B cell (primary cell): ENCODE measurements around the gene SOCS3. TPM values are rescaled to one million over a fixed set of nuclear protein-coding genes. Genes with fewer than 3 reads are reported as not detected.

Experiments used
- ATAC-seq: fragments of 200-7000 bp; cut with Tn5 transposase; one replicate; pipeline ENCODE4 v1.10.0; 2021; ENCODE audit warnings: low read depth, mild to moderate bottlenecking, moderate number of reproducible peaks, moderate library complexity
- CTCF ChIA-PET: fragments of 350-600 bp; sonication (Branson Sonifier 250); formaldehyde crosslinking; loops from one replicate; lab custom pipeline; 2021; ENCODE audit warnings: antibody characterized with exemption, inconsistent platforms; lab: Charles Lee
- POLR2A ChIA-PET: fragments of 350-600 bp; sonication (Branson Sonifier 250); formaldehyde crosslinking; loops from one replicate; lab custom pipeline; 2021; ENCODE audit warnings: antibody characterized with exemption; lab: Charles Lee
- DNase-seq: peaks from one replicate; pipeline ENCODE4 v3.0.0; 2013
- H2AFZ ChIP-seq: 2 replicates; pipeline ENCODE4 v1.6.1; 2012; ENCODE audit warnings: mild to moderate bottlenecking, low read depth, low read length; ENCODE audit not compliant: insufficient read depth, poor library complexity, severe bottlenecking
- H3K27ac ChIP-seq, 2 donors: 1 replicate in 1 of 2; 2 replicates in 1 of 2; pipeline ENCODE4 v1.5.1; 2012 to 2013; ENCODE audit warnings: low read length in 2 of 2, mild to moderate bottlenecking in 2 of 2, moderate library complexity in 1 of 2
- H3K27me3 ChIP-seq, 4 experiments: fragments of 200-600 bp in 1 of 4; sonication (generic) in 1 of 4; replicated peaks in 1 of 4; 1 replicate in 2 of 4; 2 replicates in 2 of 4; pipeline versions ENCODE4 v1.6.1 to v1.7.0; 2013 to 2016; ENCODE audit warnings: low read length in 3 of 4, mild to moderate bottlenecking in 2 of 4, mixed read lengths in 1 of 4, moderate library complexity in 1 of 4; ENCODE audit not compliant: insufficient read depth in 4 of 4, control insufficient read depth in 3 of 4; ENCODE audit errors: control extremely low read depth in 1 of 4
- H3K36me3 ChIP-seq, 2 experiments: replicated peaks in 1 of 2; 1 replicate in 1 of 2; 2 replicates in 1 of 2; pipeline versions ENCODE4 v1.6.1 to v1.7.1; 2013; ENCODE audit warnings: low read length in 1 of 2; ENCODE audit not compliant: insufficient read depth in 2 of 2, control insufficient read depth in 1 of 2; ENCODE audit errors: control extremely low read depth in 1 of 2, extremely low read depth in 1 of 2
- H3K4me1 ChIP-seq, 2 donors: fragments of 200-600 bp in 1 of 2; sonication (generic) in 1 of 2; 1 replicate in 1 of 2; 2 replicates in 1 of 2; pipeline versions ENCODE4 v1.5.1 to v1.6.1; 2013 to 2017; ENCODE audit warnings: low read length in 2 of 2; ENCODE audit not compliant: control insufficient read depth in 2 of 2, insufficient read depth in 2 of 2
- H3K4me2 ChIP-seq: replicated peaks from 2 replicates; pipeline ENCODE3; 2012; ENCODE audit warnings: mild to moderate bottlenecking, low read depth, low read length; ENCODE audit not compliant: poor library complexity, severe bottlenecking
- H3K4me3 ChIP-seq, 5 experiments: fragments of 200-600 bp in 1 of 5; sonication (generic) in 1 of 5; 1 replicate in 3 of 5; 2 replicates in 2 of 5; pipeline versions ENCODE4 v1.5.1 to v1.7.0; 2011 to 2016; ENCODE audit warnings: low read length in 4 of 5, mild to moderate bottlenecking in 4 of 5, low read depth in 2 of 5, control low read depth in 1 of 5, moderate library complexity in 1 of 5; ENCODE audit not compliant: insufficient read depth in 1 of 5; ENCODE audit errors: control extremely low read depth in 1 of 5, extremely low read depth in 1 of 5
- H3K79me2 ChIP-seq: fragments of 200-600 bp; sonication (generic); one replicate; pipeline ENCODE4 v1.6.0; 2016; ENCODE audit warnings: low read length; ENCODE audit not compliant: control insufficient read depth, insufficient read depth
- H3K9ac ChIP-seq: fragments of 200-600 bp; sonication (generic); 2 replicates; pipeline ENCODE4 v1.6.1; 2017; ENCODE audit warnings: mild to moderate bottlenecking, low read length, moderate library complexity
- H3K9me3 ChIP-seq, 3 donors: one replicate each; pipeline versions ENCODE4 v1.6.1 to v1.7.1; 2013; ENCODE audit warnings: low read length in 2 of 3; ENCODE audit not compliant: control insufficient read depth in 2 of 3, insufficient read depth in 1 of 3; ENCODE audit errors: control extremely low read depth in 1 of 3
- H4K20me1 ChIP-seq: 2 replicates; pipeline ENCODE4 v1.6.0; 2012; ENCODE audit warnings: mild to moderate bottlenecking, low read length; ENCODE audit not compliant: insufficient read depth, control insufficient read depth, poor library complexity, severe bottlenecking
- H3K27ac Mint-ChIP-seq: one replicate; pipeline ENCODE4 v1.8.0; 2021; ENCODE audit warnings: mixed read lengths
- H3K27me3 Mint-ChIP-seq: one replicate; pipeline ENCODE4 v1.8.0; 2021; ENCODE audit warnings: mixed read lengths
- H3K4me1 Mint-ChIP-seq: one replicate; pipeline ENCODE4 v1.8.0; 2021; ENCODE audit warnings: mixed read lengths
- H3K4me3 Mint-ChIP-seq: one replicate; pipeline ENCODE4 v1.8.0; 2021; ENCODE audit warnings: mixed read lengths
- H3K9me3 Mint-ChIP-seq: one replicate; pipeline ENCODE4 v1.8.0; 2022; ENCODE audit warnings: mixed read lengths; ENCODE audit not compliant: insufficient read depth
- CTCF ChIP-seq: fragments of 200-600 bp; IDR thresholded peaks from one replicate; pipeline ENCODE4 v1.8.0; 2022; ENCODE audit warnings: antibody characterized with exemption, mild to moderate bottlenecking
- EZH2 ChIP-seq: IDR thresholded peaks from 2 replicates; pipeline ENCODE4 v1.6.1; 2012; ENCODE audit warnings: borderline replicate concordance, low read depth, mild to moderate bottlenecking, moderate library complexity, low read length; ENCODE audit not compliant: insufficient read depth, poor library complexity, severe bottlenecking
- WGBS: methylation state at CpG from one replicate; pipeline ENCODE4 v1.1.5; 2013; ENCODE audit warnings: missing lambda C conversion rate; ENCODE audit not compliant: insufficient coverage; 5-methylcytosine and 5-hydroxymethylcytosine counted together
- intact Hi-C: fragments of 100-400 bp; cut with micrococcal nuclease; formaldehyde crosslinking; loops from one replicate; pipeline ENCODE4 v1.10.0; 2022
- polyA plus RNA-seq: library from polyadenylated mRNA; depleted of rRNA; stranded (reverse); fragments of >200 nt; gene quantifications from 2 replicates; pipeline ENCODE4 v1.2.3, GENCODE V29; 2012
- total RNA-seq, 2 donors: library from RNA; stranded (reverse); fragments of 120-200 nt in 1 of 2; gene quantifications; 1 replicate in 1 of 2; 2 replicates in 1 of 2; pipeline versions ENCODE4 v1.2.3 to v1.2.4, GENCODE V29; 2013 to 2022

SOCS3 gene
- total and polyA plus RNA-seq, 2 donors (not counting 1 experiment from before 2014, with no cell fraction given) = 41.8 to 67.6 TPM

- WGBS = 79% methylated on average over 2 of the region's 3 CpGs
These were observed 4.2 kb downstream of the SOCS3 start for GRCh38 chr17:78355701-78356100.

More at GRCh38 chr17:78355701-78356100, 4.2 kb downstream of the SOCS3 start:
- DNase-seq (peak; percentile 33), ATAC-seq (no peak)
- no peak overlapping the region for H3K9ac ChIP-seq
- no peaks in the 10 kb centered on the region for H3K9me3 Mint-ChIP-seq
- H3K9me3 ChIP-seq = peaks cover 0 to 9% (median 0%) of the 10 kb centered on the region in 3 donors
- peaks cover 13% of the 10 kb centered on the region for H4K20me1 ChIP-seq
- CTCF ChIA-PET = interaction anchor here (0.9 to 9.1 kb wide), 3 partner anchors 14 to 67 kb away, joined by 3 to 171 read pairs (median 8); no protein-coding TSS in a partner anchor
- peaks cover 60% of the 10 kb centered on the region for H3K4me1 Mint-ChIP-seq
- H3K27me3 ChIP-seq = peaks cover 0 to 29% (median 4%) of the 10 kb centered on the region in 4 experiments
- H3K27me3 Mint-ChIP-seq = no peaks in the 10 kb centered on the region
- peaks cover 53 to 81% of the 10 kb centered on the region in 2 donors for H3K4me1 ChIP-seq
- intact Hi-C loops = loop anchor here (1.0 kb wide), 2 partner anchors 12 to 18 kb away; no protein-coding TSS in a partner anchor
- no peak overlapping the region for H3K4me3 ChIP-seq
- no peak overlapping the region for H2AFZ ChIP-seq
- POLR2A ChIA-PET = interaction anchor here (1.0 to 1.9 kb wide), 2 partner anchors 18 to 41 kb away, joined by 4 to 7 read pairs; no protein-coding TSS in a partner anchor
- peak overlapping the region; percentile 83 for H3K4me3 Mint-ChIP-seq
- peak overlapping the region; percentile 47 to 76 for H3K27ac ChIP-seq
- TF ChIP-seq EZH2 = no peak
- no peak for TF ChIP-seq CTCF
- H3K4me2 ChIP-seq = peak overlapping the region; percentile 60
- H3K27ac Mint-ChIP-seq = peak overlapping the region; percentile 86
- H3K36me3 ChIP-seq = peaks cover 0 to 4% of the 10 kb centered on the region in 2 experiments
- no peaks in the 10 kb centered on the region for H3K79me2 ChIP-seq
